Neural cell (in vitro differentiated cells): Measurements from ENCODE around the gene ETV6.

Experiments
- CTCF ChIP-seq: fragments of 450-650 bp; IDR thresholded peaks from 2 replicates; pipeline ENCODE4 v1.5.1; 2014; ENCODE audit warnings: antibody characterized with exemption, mild to moderate bottlenecking, moderate library complexity; ENCODE audit not compliant: poor library complexity, severe bottlenecking
- EZH2 ChIP-seq: fragments of 200-600, 300-800 bp; shearing (Covaris generic), sonication (generic); IDR thresholded peaks from 2 replicates; pipeline ENCODE4 v1.6.1; 2014; ENCODE audit warnings: antibody characterized with exemption, low read length, borderline replicate concordance, mild to moderate bottlenecking; ENCODE audit not compliant: insufficient read depth, poor library complexity, severe bottlenecking
- MXI1 ChIP-seq: fragments of 450-650 bp; conservative IDR thresholded peaks from 2 replicates; pipeline ENCODE4 v1.6.1; 2014; ENCODE audit warnings: antibody characterized with exemption, mild to moderate bottlenecking; ENCODE audit not compliant: poor library complexity, severe bottlenecking
- POLR2AphosphoS5 ChIP-seq: IDR thresholded peaks from 2 replicates; pipeline ENCODE4 v1.6.1; 2012
- SMC3 ChIP-seq: fragments of 450-650 bp; conservative IDR thresholded peaks from 2 replicates; pipeline ENCODE4 v1.6.1; 2014; ENCODE audit warnings: antibody characterized with exemption, mild to moderate bottlenecking, moderate library complexity; ENCODE audit not compliant: poor library complexity

- TF ChIP-seq CTCF (no peak), SMC3 (no peak), EZH2 (no peak), POLR2AphosphoS5 (no peak), MXI1 (no peak)
Measured at GRCh38 chr12:11922361-11922760, 272.9 kb downstream of the ETV6 start.
